Right lobe of liver (tissue), 4 donors: Measurements from ENCODE around the gene COG3.

ENCODE experiments used
- POLR2A ChIP-seq: fragments of 450-650 bp; IDR thresholded peaks from one replicate; pipeline ENCODE4 v1.6.1; 2017; ENCODE audit warnings: antibody characterized with exemption, mild to moderate bottlenecking
- TF ChIP-seq, protein P1 (sequence below), 4 donors: fragments of 200-600 bp in 3 of 4; fragments of 450-650 bp in 1 of 4; IDR thresholded peaks; one replicate each; pipeline versions ENCODE4 v1.5.1 to v1.8.0; 2016 to 2022; ENCODE audit warnings: antibody characterized with exemption in 4 of 4, mild to moderate bottlenecking in 2 of 4
- donor health status: DM: no; HTN: no; CAD: no.
- donor health status: DM: no; HTN: no; CAD: no.
- donor health status: DM: no; HTN: yes; CAD: no.

DNA sequence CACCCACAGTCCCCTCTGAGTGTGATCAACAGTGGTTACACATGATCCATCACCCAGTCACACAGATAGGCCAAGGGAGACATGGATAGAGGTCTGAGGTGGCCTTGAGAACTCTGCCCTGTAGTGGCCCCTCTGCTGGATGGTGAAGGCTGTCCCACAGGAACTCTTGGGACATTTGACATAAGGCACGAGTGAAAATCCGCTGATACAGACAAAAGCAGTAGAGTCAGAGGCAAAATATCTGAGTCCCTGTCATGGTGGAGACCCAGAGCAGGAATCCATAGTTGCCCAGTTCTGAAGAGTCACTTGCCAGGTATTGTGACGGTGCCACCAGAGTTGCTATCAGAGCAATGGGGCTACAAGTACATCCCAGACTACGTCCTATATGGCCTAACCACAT lies 27.8 kb upstream of the COG3 start:
- TF ChIP-seq, protein P1, sequence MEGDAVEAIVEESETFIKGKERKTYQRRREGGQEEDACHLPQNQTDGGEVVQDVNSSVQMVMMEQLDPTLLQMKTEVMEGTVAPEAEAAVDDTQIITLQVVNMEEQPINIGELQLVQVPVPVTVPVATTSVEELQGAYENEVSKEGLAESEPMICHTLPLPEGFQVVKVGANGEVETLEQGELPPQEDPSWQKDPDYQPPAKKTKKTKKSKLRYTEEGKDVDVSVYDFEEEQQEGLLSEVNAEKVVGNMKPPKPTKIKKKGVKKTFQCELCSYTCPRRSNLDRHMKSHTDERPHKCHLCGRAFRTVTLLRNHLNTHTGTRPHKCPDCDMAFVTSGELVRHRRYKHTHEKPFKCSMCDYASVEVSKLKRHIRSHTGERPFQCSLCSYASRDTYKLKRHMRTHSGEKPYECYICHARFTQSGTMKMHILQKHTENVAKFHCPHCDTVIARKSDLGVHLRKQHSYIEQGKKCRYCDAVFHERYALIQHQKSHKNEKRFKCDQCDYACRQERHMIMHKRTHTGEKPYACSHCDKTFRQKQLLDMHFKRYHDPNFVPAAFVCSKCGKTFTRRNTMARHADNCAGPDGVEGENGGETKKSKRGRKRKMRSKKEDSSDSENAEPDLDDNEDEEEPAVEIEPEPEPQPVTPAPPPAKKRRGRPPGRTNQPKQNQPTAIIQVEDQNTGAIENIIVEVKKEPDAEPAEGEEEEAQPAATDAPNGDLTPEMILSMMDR (IDR thresholded peaks at IDR 0.05): no peak
- no peak for TF ChIP-seq POLR2A
